SK-N-SH treated with all-trans-retinoic acid at 6 μM for 48 hours (cell line): ENCODE data around the gene HBB.
"Not testable (repeated sequence)": the region's sequence is repeated elsewhere in the genome, so short reads cannot be mapped to it uniquely, and the experiment has no call there.

Experiments used
- ATAC-seq: fragments of 200-7000 bp; cut with Tn5 transposase; 3 replicates; pipeline ENCODE4 v1.9.1; 2020; ENCODE audit warnings: mild to moderate bottlenecking, moderate library complexity
- ARNTL ChIP-seq: fragments of 450-650 bp; formaldehyde crosslinking; IDR thresholded peaks from 2 replicates; pipeline ENCODE4 v1.5.0; 2020; ENCODE audit warnings: low read depth, mild to moderate bottlenecking, moderate library complexity, borderline replicate concordance
- BACH2 ChIP-seq: fragments of 250-450 bp; sonication (Bioruptor Pico); IDR thresholded peaks from 2 replicates; pipeline ENCODE4 v1.9.0; 2021; ENCODE audit warnings: mild to moderate bottlenecking, borderline replicate concordance
- CREB5 ChIP-seq: fragments of 250-450 bp; sonication (Bioruptor Pico); IDR thresholded peaks from 2 replicates; pipeline ENCODE4 v1.5.1; 2020; ENCODE audit warnings: low read depth, mild to moderate bottlenecking, moderate library complexity
- CSRNP3 ChIP-seq: fragments of 250-450 bp; sonication (Bioruptor Pico); IDR thresholded peaks from 2 replicates; pipeline ENCODE4 v1.5.1; 2021; ENCODE audit warnings: mild to moderate bottlenecking, moderate library complexity
- ESRRG ChIP-seq: fragments of 250-450 bp; sonication (Bioruptor Pico); IDR thresholded peaks from 2 replicates; pipeline ENCODE4 v1.6.1; 2021; ENCODE audit warnings: mild to moderate bottlenecking
- GLIS3 ChIP-seq: fragments of 250-450 bp; sonication (Bioruptor Pico); IDR thresholded peaks from 2 replicates; pipeline ENCODE4 v1.5.0; 2020; ENCODE audit warnings: mild to moderate bottlenecking, moderate library complexity
- ISL1 ChIP-seq: fragments of 250-450 bp; sonication (Bioruptor Pico); IDR thresholded peaks from 2 replicates; pipeline ENCODE4 v2.1.2; 2022; ENCODE audit warnings: mild to moderate bottlenecking, moderate library complexity
- OSR1 ChIP-seq: fragments of 250-450 bp; sonication (Bioruptor Pico); IDR thresholded peaks from 2 replicates; pipeline ENCODE4 v1.8.0; 2022; ENCODE audit warnings: moderate library complexity, mild to moderate bottlenecking, inconsistent platforms
- PATZ1 ChIP-seq: fragments of 250-450 bp; sonication (Bioruptor Pico); IDR thresholded peaks from 2 replicates; pipeline ENCODE4 v1.8.0; 2020; ENCODE audit warnings: mild to moderate bottlenecking, moderate library complexity, borderline replicate concordance
- PPARA ChIP-seq: fragments of 250-450 bp; sonication (Bioruptor Pico); IDR thresholded peaks from 2 replicates; pipeline ENCODE4 v1.5.0; 2020; ENCODE audit warnings: mild to moderate bottlenecking, borderline replicate concordance
- RARB ChIP-seq: fragments of 250-450 bp; sonication (Bioruptor Pico); IDR thresholded peaks from 2 replicates; pipeline ENCODE4 v1.8.0; 2021; ENCODE audit warnings: mild to moderate bottlenecking, moderate library complexity
- SNAI2 ChIP-seq: fragments of 250-450 bp; sonication (Bioruptor Pico); IDR thresholded peaks from 2 replicates; pipeline ENCODE4 v1.5.0; 2020; ENCODE audit warnings: mild to moderate bottlenecking, moderate library complexity
- TCF4 ChIP-seq: fragments of 250-450 bp; sonication (Bioruptor Pico); IDR thresholded peaks from 2 replicates; pipeline ENCODE4 v1.8.0; 2021; ENCODE audit warnings: mild to moderate bottlenecking, moderate library complexity, borderline replicate concordance
- TSHZ2 ChIP-seq: fragments of 250-450 bp; sonication (Bioruptor Pico); IDR thresholded peaks from 2 replicates; pipeline ENCODE4 v1.5.0; 2020; ENCODE audit warnings: mild to moderate bottlenecking, moderate library complexity
- ZC3H10 ChIP-seq: fragments of 250-450 bp; sonication (Bioruptor Pico); IDR thresholded peaks from 2 replicates; pipeline ENCODE4 v1.5.1; 2021; ENCODE audit warnings: mild to moderate bottlenecking, moderate library complexity
- ZNF565 ChIP-seq: fragments of 450-650 bp; formaldehyde crosslinking; conservative IDR thresholded peaks from 2 replicates; pipeline ENCODE4 v1.5.0; 2020; ENCODE audit warnings: low read depth, mild to moderate bottlenecking, moderate library complexity
- ZNF70 ChIP-seq: fragments of 450-650 bp; formaldehyde crosslinking; IDR thresholded peaks from 2 replicates; pipeline ENCODE4 v1.5.0; 2020; ENCODE audit warnings: mild to moderate bottlenecking, moderate library complexity

The HBB gene

GRCh38 chr11:5257296-5257695 lies 30.4 kb upstream of the HBB start:
- TF ChIP-seq TCF4, result no peak
- TF ChIP-seq PATZ1, result no peak
- TF ChIP-seq ESRRG (CRISPR knock-in tag), result no peak
- TF ChIP-seq SNAI2, result no peak
- TF ChIP-seq, all 23 proteins: peak for 0
- ATAC-seq, result no peak

- not testable (repeated sequence) for ATAC-seq
Measured at GRCh38 chr11:5254646-5255413, 28.0 kb upstream of the HBB start, which contains the start of gene HBG2. HBG2 (minus strand) TSS chr11:5254781; CDS start chr11:5254728, 53 bp downstream.

- not testable (repeated sequence) for ATAC-seq
Measured at GRCh38 chr11:5254023-5254422, 27.2 kb upstream of the HBB start.

GRCh38 chr11:5253440-5253839 lies 26.6 kb upstream of the HBB start:
- ATAC-seq, result not testable (repeated sequence)

- ATAC-seq, result no peak
- TF ChIP-seq TCF4 (no peak), ZNF565 (CRISPR knock-in tag) (no peak), GLIS3 (CRISPR knock-in tag) (no peak), CSRNP3 (CRISPR knock-in tag) (no peak), ARNTL (CRISPR knock-in tag) (no peak), RARB (no peak), TSHZ2 (CRISPR knock-in tag) (no peak), PPARA (no peak), ZC3H10 (CRISPR knock-in tag) (no peak), ZNF70 (CRISPR knock-in tag) (no peak), OSR1 (CRISPR knock-in tag) (no peak), BACH2 (CRISPR knock-in tag) (no peak), SNAI2 (no peak), CREB5 (CRISPR knock-in tag) (no peak), ISL1 (CRISPR knock-in tag) (no peak), ESRRG (CRISPR knock-in tag) (no peak)
Measured at GRCh38 chr11:5252919-5253265, 26.0 kb upstream of the HBB start.

- ATAC-seq, result no peak
- TF ChIP-seq PATZ1, result no peak
- no peak for TF ChIP-seq ISL1 (CRISPR knock-in tag)
- no peak for TF ChIP-seq SNAI2
- TF ChIP-seq RARB, result no peak
- TF ChIP-seq ZNF70 (CRISPR knock-in tag), result no peak
- no peak for TF ChIP-seq ZNF565 (CRISPR knock-in tag)
- TF ChIP-seq TSHZ2 (CRISPR knock-in tag), result no peak
Measured at GRCh38 chr11:5252192-5252918, 25.5 kb upstream of the HBB start.
